GM18526 (cell line): Measurements from ENCODE around the gene ZSCAN5C.
"Not testable (repeated sequence)": the region's sequence is repeated elsewhere in the genome, so short reads cannot be mapped to it uniquely, and the experiment has no call there.

Experiments used
- POLR2A ChIP-seq: IDR thresholded peaks from 3 replicates; pipeline ENCODE4 v1.6.1; 2011; ENCODE audit not compliant: insufficient read length; ENCODE audit errors: extremely low read depth

The ZSCAN5C gene

DNA sequence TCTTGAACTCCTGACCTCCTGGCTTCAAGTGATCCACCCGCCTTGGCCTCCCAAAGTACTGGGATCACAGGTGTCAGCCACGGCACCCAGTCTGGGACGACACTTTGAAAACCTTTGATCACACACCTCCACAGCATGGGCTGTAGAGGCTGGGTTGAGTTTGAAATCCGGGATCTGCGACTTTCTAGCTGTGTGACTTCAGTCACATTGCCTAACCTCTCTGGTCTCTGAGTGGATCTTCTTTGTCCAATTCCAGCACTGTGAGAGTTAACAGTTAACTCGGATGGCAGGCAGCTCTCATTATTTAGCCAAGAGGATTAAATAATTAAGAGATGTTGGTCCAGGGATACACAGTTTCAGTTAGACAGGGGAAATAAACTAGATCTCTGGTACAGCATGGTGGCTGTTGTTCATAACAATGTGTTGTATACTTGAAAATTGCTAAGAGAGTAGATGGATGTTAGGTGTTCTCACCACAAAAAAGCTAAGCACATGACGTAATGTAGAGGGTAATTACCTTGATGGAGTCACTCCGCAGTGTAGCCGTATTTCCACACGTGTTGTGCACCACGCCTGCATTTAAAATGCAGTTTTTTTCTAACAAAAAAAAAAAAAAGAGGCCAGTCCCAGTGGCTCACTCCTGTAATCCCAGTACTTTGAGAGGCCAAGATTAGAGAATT lies 24.4 kb upstream of the ZSCAN5C start:
- TF ChIP-seq POLR2A = no peak

GRCh38 chr19:56189785-56190184 lies 12.3 kb upstream of the ZSCAN5C start:
- TF ChIP-seq POLR2A = no peak

DNA sequence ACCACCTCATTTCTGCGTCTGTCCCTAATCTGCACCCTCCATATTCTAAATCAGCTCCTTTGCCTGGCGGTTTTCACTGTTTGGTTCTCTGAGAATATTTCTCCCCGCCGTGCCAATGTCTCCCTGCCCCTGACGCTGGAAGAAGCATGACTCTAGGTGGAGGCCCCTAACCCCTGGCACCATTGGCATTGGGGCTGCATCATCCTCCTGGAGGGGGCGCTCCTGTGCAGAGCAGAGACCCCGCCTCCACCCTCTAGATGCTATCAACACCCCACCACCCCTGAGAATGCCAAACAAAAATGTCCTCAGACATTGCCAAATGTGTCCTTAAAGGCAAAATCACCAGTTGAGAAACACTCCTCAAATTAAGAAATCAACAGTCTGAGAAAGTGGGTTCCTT lies 11.0 kb upstream of the ZSCAN5C start:
- TF ChIP-seq POLR2A = no peak

DNA sequence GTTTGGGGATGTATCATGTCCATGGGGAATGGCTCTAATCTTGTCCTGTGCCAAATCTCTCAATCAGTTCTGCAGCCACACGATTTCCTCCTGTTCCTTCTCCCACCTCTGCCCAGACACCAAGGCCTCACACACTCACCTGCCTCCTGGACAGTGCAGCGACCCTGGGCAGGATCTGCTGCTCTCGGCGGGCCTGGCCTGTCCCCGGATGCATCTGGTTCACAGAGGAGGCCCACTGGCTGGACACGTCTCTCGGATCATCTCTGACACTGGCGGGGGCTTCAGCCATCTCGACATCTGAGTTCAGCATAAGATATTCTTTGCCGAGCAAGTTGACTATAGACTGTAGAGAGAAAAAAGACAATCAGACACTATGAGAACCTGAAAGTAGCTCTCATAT lies 10.4 kb upstream of the ZSCAN5C start:
- no peak for TF ChIP-seq POLR2A

GRCh38 chr19:56193981-56194640 lies 8.0 kb upstream of the ZSCAN5C start:
- TF ChIP-seq POLR2A = no peak

DNA sequence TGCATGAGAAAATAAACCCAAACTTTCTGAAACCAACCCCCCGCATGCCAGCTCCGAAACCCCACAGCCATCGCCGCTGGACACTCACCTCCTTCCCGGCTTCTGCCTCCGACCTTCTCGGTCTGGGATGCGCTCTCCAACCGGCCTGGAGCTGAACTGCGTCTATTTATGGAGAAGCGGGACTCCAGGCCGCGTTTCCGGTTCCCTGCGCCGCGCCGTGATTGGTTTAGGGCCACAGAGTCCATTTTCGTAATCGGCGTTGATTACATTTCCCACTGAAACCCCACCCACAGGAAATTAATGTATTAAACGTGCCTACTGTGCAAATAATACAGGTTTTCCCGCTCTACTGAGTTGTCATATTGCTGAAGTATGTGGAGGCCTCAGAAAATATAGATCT lies 4.4 kb upstream of the ZSCAN5C start, which contains the start of gene ZSCAN5B:
ZSCAN5B (minus strand) TSS at position 138 of the 400 bp plus-strand sequence. CDS start 4,731 bp downstream, outside the sequence.
- TF ChIP-seq POLR2A = not testable (repeated sequence)

- TF ChIP-seq POLR2A = no peak
These were observed 2.4 kb upstream of the ZSCAN5C start for GRCh38 chr19:56199687-56200086.

DNA sequence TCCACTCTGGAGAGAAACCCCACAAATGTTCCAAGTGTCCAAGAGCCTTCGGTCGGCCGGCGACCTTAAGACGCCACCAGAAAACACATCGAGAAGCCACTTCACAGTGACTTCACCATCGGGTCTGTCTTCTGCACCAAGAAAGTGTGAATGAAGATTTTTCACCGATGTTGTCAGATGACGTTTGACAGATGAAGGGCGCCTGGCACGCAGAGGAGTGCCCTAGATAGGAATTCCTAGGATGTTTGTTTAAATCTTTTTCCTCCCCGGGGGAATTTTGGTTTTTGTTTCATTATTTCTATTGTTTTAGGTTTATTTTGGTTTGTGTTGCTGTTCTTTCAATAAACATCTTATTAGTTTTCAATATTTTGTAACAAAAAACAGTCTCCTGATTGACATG lies 7.0 kb downstream of the ZSCAN5C start:
- TF ChIP-seq POLR2A = no peak

- TF ChIP-seq POLR2A = no peak
These were observed 9.6 kb downstream of the ZSCAN5C start for GRCh38 chr19:56211718-56212117.

- TF ChIP-seq POLR2A = no peak
These were observed 15.2 kb downstream of the ZSCAN5C start for GRCh38 chr19:56217039-56217949.

GRCh38 chr19:56218961-56219360 lies 16.9 kb downstream of the ZSCAN5C start:
- no peak for TF ChIP-seq POLR2A

DNA sequence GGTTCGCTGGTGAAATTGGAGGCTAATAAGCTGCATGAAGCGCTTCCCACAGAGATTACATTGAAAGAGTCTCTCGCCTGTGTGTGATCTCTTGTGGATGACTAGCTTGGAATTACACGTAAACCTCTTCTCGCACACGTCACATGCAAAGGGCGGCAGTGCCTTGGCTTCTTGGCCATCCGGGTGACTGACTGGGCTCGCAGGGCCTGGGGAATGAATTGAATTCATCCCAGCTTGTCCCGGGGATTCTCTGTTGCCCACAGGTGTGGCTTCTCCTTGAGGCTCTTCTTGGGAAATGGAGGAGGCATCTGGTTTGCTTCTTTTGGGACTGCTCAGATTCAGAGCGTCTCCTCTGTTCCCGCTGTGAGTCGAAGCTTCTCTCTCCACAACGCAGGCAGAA lies 19.8 kb downstream of the ZSCAN5C start:
- no peak for TF ChIP-seq POLR2A

- no peak for TF ChIP-seq POLR2A
These were observed 20.8 kb downstream of the ZSCAN5C start for GRCh38 chr19:56222901-56223300.

- no peak for TF ChIP-seq POLR2A
These were observed 21.4 kb downstream of the ZSCAN5C start for GRCh38 chr19:56223481-56223880.

DNA sequence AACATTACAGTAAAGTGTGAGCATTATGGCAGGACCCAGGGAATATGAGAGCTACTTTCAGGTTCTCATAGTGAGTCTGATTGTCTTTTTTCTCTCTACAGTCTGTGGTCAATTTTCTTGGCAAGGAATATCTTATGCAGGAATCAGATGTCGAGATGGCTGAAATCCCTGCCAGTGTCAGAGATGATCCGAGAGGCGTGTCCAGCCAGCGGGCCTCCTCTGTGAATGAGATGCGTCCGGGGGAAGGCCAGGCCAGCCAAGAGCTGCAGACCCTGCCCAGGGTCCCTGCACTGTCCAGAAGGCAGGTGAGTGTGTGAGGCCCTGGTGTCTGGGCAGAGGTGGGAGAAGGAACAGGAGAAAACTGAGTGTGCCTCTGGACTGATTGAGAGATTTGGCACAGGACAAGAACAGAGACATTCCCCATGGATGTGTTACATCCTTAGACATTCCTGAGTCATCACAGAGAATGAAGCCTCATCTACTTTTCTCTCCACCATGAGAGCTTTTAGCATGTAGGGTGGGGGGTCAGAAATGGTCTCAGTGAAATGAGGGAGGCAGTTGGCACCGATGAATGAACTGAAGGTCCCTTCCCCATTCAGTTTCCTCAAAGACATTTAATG lies 43.2 kb downstream of the ZSCAN5C start:
- no peak for TF ChIP-seq POLR2A
